Activated CD4-positive, alpha-beta memory T cell treated with anti-CD3 and anti-CD28 coated beads, Interleukin-2, amount 10 ng/mL, durations not matched to agents 7 days and 5 days (primary cell): ENCODE measurements around the gene MAN2C1. TPM values are rescaled to one million over a fixed set of nuclear protein-coding genes. Genes with fewer than 3 reads are reported as not detected.

Experiments used
- CTCF ChIA-PET: fragments of 350-600 bp; sonication (Branson Sonifier 250); formaldehyde crosslinking; loops from one replicate; lab custom pipeline; 2021; ENCODE audit warnings: antibody characterized with exemption, inconsistent platforms; lab: Charles Lee
- POLR2A ChIA-PET: fragments of 350-600 bp; sonication (Branson Sonifier 250); formaldehyde crosslinking; loops from one replicate; lab custom pipeline; 2021; ENCODE audit warnings: antibody characterized with exemption; lab: Charles Lee
- DNase-seq: peaks from one replicate; pipeline ENCODE4 v3.0.0-alpha.2; 2020
- H3K27ac Mint-ChIP-seq: one replicate; pipeline ENCODE4 v1.8.0; 2021; ENCODE audit warnings: mild to moderate bottlenecking, mixed read lengths
- H3K27me3 Mint-ChIP-seq: one replicate; pipeline ENCODE4 v1.8.0; 2021; ENCODE audit warnings: mixed read lengths
- H3K36me3 Mint-ChIP-seq: one replicate; pipeline ENCODE4 v1.8.0; 2021; ENCODE audit warnings: low read depth, mixed read lengths
- H3K4me1 Mint-ChIP-seq: one replicate; pipeline ENCODE4 v1.8.0; 2021; ENCODE audit warnings: mixed read lengths
- H3K4me3 Mint-ChIP-seq: one replicate; pipeline ENCODE4 v1.8.0; 2021; ENCODE audit warnings: mild to moderate bottlenecking, mixed read lengths
- H3K9me3 Mint-ChIP-seq: one replicate; pipeline ENCODE4 v1.8.0; 2021; ENCODE audit warnings: mixed read lengths
- total RNA-seq, 2 experiments: library from RNA; stranded (reverse); gene quantifications; one replicate each; pipeline ENCODE4 v1.2.3, GENCODE V29; 2021

Gene MAN2C1
- total RNA-seq, 2 experiments from 2014 or later = 174 to 196 TPM

- POLR2A ChIA-PET = interaction anchor here (0.7 to 1.3 kb wide), 4 partner anchors 8 to 266 kb away, joined by 3 to 7 read pairs (median 3); partner anchors contain the start of genes MAN2C1 and SNUPN
- Mint-ChIP-seq H3K4me1 (peaks cover 6% of the 10 kb centered on the region), H3K9me3 (no peaks in the 10 kb centered on the region), H3K27ac (peak overlapping the region; percentile 52), H3K36me3 (peaks cover 15% of the 10 kb centered on the region), H3K27me3 (no peaks in the 10 kb centered on the region), H3K4me3 (no peak overlapping the region)
- CTCF ChIA-PET = no interaction called here
- DNase-seq = no peak
These were observed 8.0 kb downstream of the MAN2C1 start for GRCh38 chr15:75360391-75360790.

GRCh38 chr15:75359537-75360250, 8.7 kb downstream of the MAN2C1 start:
- DNase-seq = no peak
- Mint-ChIP-seq H3K36me3 (peaks cover 20% of the 10 kb centered on the region), H3K27ac (peak overlapping the region; percentile 35), H3K4me3 (no peak overlapping the region), H3K4me1 (peaks cover 6% of the 10 kb centered on the region), H3K9me3 (no peaks in the 10 kb centered on the region), H3K27me3 (no peaks in the 10 kb centered on the region)
- POLR2A ChIA-PET = interaction anchor here (0.7 to 1.3 kb wide), 3 partner anchors 9 to 11 kb away, joined by 3 to 7 read pairs (median 3); partner anchors contain the start of gene MAN2C1
- CTCF ChIA-PET = interaction anchor here (1.3 kb wide), 1 partner anchor 8 kb away, joined by 3 read pairs; no protein-coding TSS in a partner anchor

- POLR2A ChIA-PET = no interaction called here
- Mint-ChIP-seq H3K4me3 (no peak overlapping the region), H3K4me1 (peaks cover 4% of the 10 kb centered on the region), H3K27me3 (no peaks in the 10 kb centered on the region), H3K36me3 (peaks cover 18% of the 10 kb centered on the region), H3K27ac (no peak overlapping the region), H3K9me3 (no peaks in the 10 kb centered on the region)
- CTCF ChIA-PET = interaction anchor here (1.3 kb wide), 1 partner anchor 9 kb away, joined by 3 read pairs; no protein-coding TSS in a partner anchor
- DNase-seq = no peak
These were observed 9.5 kb downstream of the MAN2C1 start for GRCh38 chr15:75358771-75359536.

- Mint-ChIP-seq H3K27ac (no peak overlapping the region), H3K27me3 (no peaks in the 10 kb centered on the region), H3K9me3 (no peaks in the 10 kb centered on the region), H3K36me3 (peaks cover 21% of the 10 kb centered on the region), H3K4me3 (no peak overlapping the region), H3K4me1 (peaks cover 4% of the 10 kb centered on the region)
- POLR2A ChIA-PET = no interaction called here
- CTCF ChIA-PET = interaction anchor here (0.7 kb wide), 1 partner anchor 443 kb away, joined by 3 read pairs; no protein-coding TSS in a partner anchor
- no peak for DNase-seq
These were observed 10.3 kb downstream of the MAN2C1 start for GRCh38 chr15:75357976-75358673.

GRCh38 chr15:75356517-75356916, 11.9 kb downstream of the MAN2C1 start:
- Mint-ChIP-seq H3K9me3 (no peaks in the 10 kb centered on the region), H3K27ac (no peak overlapping the region), H3K4me1 (peaks cover 4% of the 10 kb centered on the region), H3K27me3 (no peaks in the 10 kb centered on the region), H3K4me3 (no peak overlapping the region), H3K36me3 (peaks cover 33% of the 10 kb centered on the region)
- CTCF ChIA-PET = interaction anchor here (1.1 kb wide), 1 partner anchor 11 kb away, joined by 4 read pairs; no protein-coding TSS in a partner anchor
- DNase-seq = no peak
- POLR2A ChIA-PET = interaction anchor here (1.1 to 1.2 kb wide), 2 partner anchors 11 to 12 kb away, joined by 3 read pairs; partner anchors contain the start of gene MAN2C1

GRCh38 chr15:75356006-75356405, 12.4 kb downstream of the MAN2C1 start:
- Mint-ChIP-seq H3K36me3 (peaks cover 38% of the 10 kb centered on the region), H3K27me3 (no peaks in the 10 kb centered on the region), H3K27ac (no peak overlapping the region), H3K9me3 (peaks cover 3% of the 10 kb centered on the region), H3K4me3 (no peak overlapping the region), H3K4me1 (peaks cover 8% of the 10 kb centered on the region)
- CTCF ChIA-PET = no interaction called here
- DNase-seq = no peak
- POLR2A ChIA-PET = interaction anchor here (1.1 to 1.2 kb wide), 2 partner anchors 12 to 13 kb away, joined by 3 read pairs; partner anchors contain the start of gene MAN2C1

- Mint-ChIP-seq H3K36me3 (peaks cover 41% of the 10 kb centered on the region), H3K27ac (no peak overlapping the region), H3K27me3 (no peaks in the 10 kb centered on the region), H3K4me3 (no peak overlapping the region), H3K9me3 (peaks cover 9% of the 10 kb centered on the region), H3K4me1 (peaks cover 12% of the 10 kb centered on the region)
- ChIA-PET POLR2A (no interaction called here), CTCF (interaction anchor here (2.6 kb wide), 1 partner anchor 12 kb away, joined by 11 read pairs; no protein-coding TSS in a partner anchor)
- no peak for DNase-seq
These were observed 13.0 kb downstream of the MAN2C1 start for GRCh38 chr15:75355369-75355768.

- Mint-ChIP-seq H3K9me3 (peaks cover 18% of the 10 kb centered on the region), H3K4me3 (no peak overlapping the region)
- POLR2A ChIA-PET = interaction anchor here (9.5 kb wide), 1 partner anchor 14 kb away, joined by 89 read pairs; the partner anchor contains the start of gene MAN2C1
These were observed 14.0 kb downstream of the MAN2C1 start for GRCh38 chr15:75354454-75354853.

GRCh38 chr15:75353604-75354003, 14.8 kb downstream of the MAN2C1 start:
- Mint-ChIP-seq H3K27ac (no peak overlapping the region), H3K36me3 (peaks cover 53% of the 10 kb centered on the region), H3K4me3 (no peak overlapping the region), H3K4me1 (peaks cover 27% of the 10 kb centered on the region), H3K27me3 (peaks cover 3% of the 10 kb centered on the region), H3K9me3 (peaks cover 18% of the 10 kb centered on the region)
- ChIA-PET CTCF (interaction anchor here (2.6 kb wide), 1 partner anchor 14 kb away, joined by 11 read pairs; no protein-coding TSS in a partner anchor), POLR2A (interaction anchor here (1.1 to 9.5 kb wide), 4 partner anchors 9 to 18 kb away, joined by 3 to 89 read pairs (median 4); partner anchors contain the start of genes COMMD4 and MAN2C1)
- DNase-seq = no peak

More at GRCh38 chr15:75354454-75354853, 14.0 kb downstream of the MAN2C1 start:
- CTCF ChIA-PET = interaction anchor here (2.6 kb wide), 1 partner anchor 13 kb away, joined by 11 read pairs; no protein-coding TSS in a partner anchor
- DNase-seq = no peak
- Mint-ChIP-seq H3K36me3 (peaks cover 47% of the 10 kb centered on the region), H3K4me1 (peaks cover 19% of the 10 kb centered on the region), H3K27me3 (peaks cover 3% of the 10 kb centered on the region), H3K27ac (no peak overlapping the region)

- ChIA-PET CTCF (interaction anchor here (3.3 kb wide), 1 partner anchor 15 kb away, joined by 17 read pairs; no protein-coding TSS in a partner anchor), POLR2A (interaction anchor here (1.1 to 9.5 kb wide), 4 partner anchors 10 to 17 kb away, joined by 3 to 89 read pairs (median 4); partner anchors contain the start of genes COMMD4 and MAN2C1)
- H3K27me3 Mint-ChIP-seq = peaks cover 8% of the 10 kb centered on the region
- H3K4me1 Mint-ChIP-seq = peaks cover 32% of the 10 kb centered on the region
- DNase-seq = no peak
- H3K4me3 Mint-ChIP-seq = no peak overlapping the region
- no peak overlapping the region for H3K27ac Mint-ChIP-seq
- H3K9me3 Mint-ChIP-seq = peaks cover 18% of the 10 kb centered on the region
- peaks cover 56% of the 10 kb centered on the region for H3K36me3 Mint-ChIP-seq
These were observed 16.0 kb downstream of the MAN2C1 start for GRCh38 chr15:75352186-75353080.
